ENCODE data around the gene CFAP97D1. TPM values are rescaled to one million over a fixed set of nuclear protein-coding genes. Genes with fewer than 3 reads are reported as not detected.
A peak's percentile ranks its signal among the peaks of the same experiment; 100 is the strongest.

The CFAP97D1 gene
- polyA plus RNA-seq, 3 donors: 0.06 to 0.15 (median 0.10) TPM

- DNase-seq: no peak
Observed at GRCh38 chr17:43826206-43826605, 46.0 kb downstream of the CFAP97D1 start.

- no peak for DNase-seq
Observed at GRCh38 chr17:43827596-43827995, 47.4 kb downstream of the CFAP97D1 start.

GRCh38 chr17:43829738-43830137 lies 49.5 kb downstream of the CFAP97D1 start:
- DNase-seq: no peak

GRCh38 chr17:43830510-43831140 lies 50.4 kb downstream of the CFAP97D1 start:
- no peak for DNase-seq

- DNase-seq: no peak
Observed at GRCh38 chr17:43831633-43832032, 51.4 kb downstream of the CFAP97D1 start.

GRCh38 chr17:43832168-43832975 lies 52.1 kb downstream of the CFAP97D1 start:
- DNase-seq: peak; percentile 36

GRCh38 chr17:43832976-43833829 lies 53.0 kb downstream of the CFAP97D1 start, which contains the start of gene MPP3:
TSS of gene MPP3 (minus strand) at chr17:43833146. CDS start at chr17:43831906, 1,240 bp downstream.
- DNase-seq: peak; percentile 81

GRCh38 chr17:43834106-43834505 lies 53.9 kb downstream of the CFAP97D1 start:
- no peak for DNase-seq

Other genes starting within 250 kb of the CFAP97D1 start
- 10 to 100 TPM; 39.7 to 49.8 (median 43.7) TPM for gene ETV4, start 234.1 kb upstream of the CFAP97D1 start, polyA plus RNA-seq (ENCODE audit: insufficient read length in 3 of 3)
- 10 to 100 TPM in 2 of 3 donors, 1 to 10 TPM in 1; 5.8 to 16.1 (median 15.8) TPM for gene MEOX1, start 118.5 kb upstream of the CFAP97D1 start, polyA plus RNA-seq (ENCODE audit: insufficient read length in 3 of 3)
- gene SOST, start 21.6 kb upstream of the CFAP97D1 start, polyA plus RNA-seq (ENCODE audit: insufficient read length in 3 of 3): 10 to 100 TPM; 51.8 to 59.3 (median 58.2) TPM
- gene DUSP3, start 1.5 kb upstream of the CFAP97D1 start, polyA plus RNA-seq (ENCODE audit: insufficient read length in 3 of 3): 10 to 100 TPM; 58.0 to 59.0 (median 58.2) TPM
- 10 to 100 TPM in 2 of 3 donors, 1 to 10 TPM in 1; 7.4 to 13.1 (median 12.6) TPM for gene MPP3, start 52.7 kb downstream of the CFAP97D1 start, polyA plus RNA-seq (ENCODE audit: insufficient read length in 3 of 3)
- gene CD300LG, start 66.7 kb downstream of the CFAP97D1 start, polyA plus RNA-seq (ENCODE audit: insufficient read length in 3 of 3): 1 to 10 TPM in 2 of 3 donors, under 1 TPM in 1; 0.83 to 1.6 (median 1.2) TPM
- 1 to 10 TPM; 7.4 to 8.0 (median 7.9) TPM for gene MPP2, start 127.1 kb downstream of the CFAP97D1 start, polyA plus RNA-seq (ENCODE audit: insufficient read length in 3 of 3)
- gene PPY, start 162.0 kb downstream of the CFAP97D1 start, polyA plus RNA-seq (ENCODE audit: insufficient read length in 3 of 3): under 1 TPM; 0.19 to 0.78 (median 0.52) TPM
- gene PYY, start 173.5 kb downstream of the CFAP97D1 start, polyA plus RNA-seq (ENCODE audit: insufficient read length in 3 of 3): under 1 TPM; 0.19 to 0.45 (median 0.30) TPM
- 1 to 10 TPM; 3.4 to 3.8 (median 3.6) TPM for gene NAGS, start 224.2 kb downstream of the CFAP97D1 start, polyA plus RNA-seq (ENCODE audit: insufficient read length in 3 of 3)
- gene TMEM101, start 234.5 kb downstream of the CFAP97D1 start, polyA plus RNA-seq (ENCODE audit: insufficient read length in 3 of 3): 10 to 100 TPM; 41.7 to 50.5 (median 47.0) TPM

Measured in renal pelvis (tissue), 4 donors.